NCI-H187 treated with DMSO at 0.1 percent for 48 hours (cell line): ENCODE measurements around the gene ANKMY1.

ENCODE experiments used
- DNase-seq: peaks from one replicate; lab custom pipeline; 2025; lab: John Stamatoyannopoulos, UW

ANKMY1 gene

GRCh38 chr2:240446664-240447175 lies 111.1 kb downstream of the ANKMY1 start:
- DNase-seq = no peak

- DNase-seq = no peak
Measured at GRCh38 chr2:240445961-240446663, 111.7 kb downstream of the ANKMY1 start.

- DNase-seq = no peak
Measured at GRCh38 chr2:240444464-240444863, 113.3 kb downstream of the ANKMY1 start.

GRCh38 chr2:240443891-240444301 lies 113.9 kb downstream of the ANKMY1 start:
- DNase-seq = no peak

GRCh38 chr2:240442891-240443715 lies 114.7 kb downstream of the ANKMY1 start:
- DNase-seq = no peak

- DNase-seq = no peak
Measured at GRCh38 chr2:240441993-240442411, 115.8 kb downstream of the ANKMY1 start.

GRCh38 chr2:240441326-240441992 lies 116.3 kb downstream of the ANKMY1 start:
- no peak for DNase-seq

GRCh38 chr2:240440704-240441320 lies 117.0 kb downstream of the ANKMY1 start:
- DNase-seq = no peak

- no peak for DNase-seq
Measured at GRCh38 chr2:240440251-240440650, 117.5 kb downstream of the ANKMY1 start.

- DNase-seq = no peak
Measured at GRCh38 chr2:240439698-240440151, 118.1 kb downstream of the ANKMY1 start.

- DNase-seq = no peak
Measured at GRCh38 chr2:240438810-240439697, 118.7 kb downstream of the ANKMY1 start.

GRCh38 chr2:240437861-240438809 lies 119.7 kb downstream of the ANKMY1 start:
- DNase-seq = no peak

GRCh38 chr2:240437551-240437860 lies 120.3 kb downstream of the ANKMY1 start:
- no peak for DNase-seq

GRCh38 chr2:240436683-240437550 lies 120.9 kb downstream of the ANKMY1 start:
- DNase-seq = no peak

GRCh38 chr2:240435948-240436682 lies 121.7 kb downstream of the ANKMY1 start:
- DNase-seq = no peak

GRCh38 chr2:240435457-240435947 lies 122.3 kb downstream of the ANKMY1 start, which contains the start of gene GPC1:
Gene GPC1, plus strand, starts transcription at chr2:240435663. Its CDS starts 256 bp downstream, at chr2:240435919.
- DNase-seq = no peak

- no peak for DNase-seq
Measured at GRCh38 chr2:240434728-240435456, 122.9 kb downstream of the ANKMY1 start.
